Trophoblast cell (in vitro differentiated cells and primary cell): Measurements from ENCODE around the gene SMPX.

Experiments used
- DNase-seq, 2 donors: peaks; one replicate each; pipeline ENCODE4 v3.0.0-alpha.2; 2016
- H2AFZ ChIP-seq: 2 replicates; pipeline ENCODE4 v1.6.1; 2013; ENCODE audit warnings: low read length, moderate library complexity, mild to moderate bottlenecking; ENCODE audit not compliant: insufficient read depth, poor library complexity
- H2AK5ac ChIP-seq: 2 replicates; pipeline ENCODE4 v1.6.1; 2013; ENCODE audit warnings: mild to moderate bottlenecking, low read length
- H2BK120ac ChIP-seq: 2 replicates; pipeline ENCODE4 v1.6.1; 2013; ENCODE audit warnings: low read length, mild to moderate bottlenecking, moderate library complexity; ENCODE audit not compliant: insufficient read depth, poor library complexity
- H2BK12ac ChIP-seq: 2 replicates; pipeline ENCODE4 v1.6.1; 2013; ENCODE audit warnings: mild to moderate bottlenecking, low read length, moderate library complexity
- H2BK5ac ChIP-seq: 2 replicates; pipeline ENCODE4 v1.6.1; 2013; ENCODE audit warnings: low read length, low read depth, moderate library complexity, mild to moderate bottlenecking; ENCODE audit not compliant: poor library complexity
- H3K14ac ChIP-seq: 2 replicates; pipeline ENCODE4 v1.6.1; 2013; ENCODE audit warnings: mild to moderate bottlenecking, low read length
- H3K18ac ChIP-seq: 2 replicates; pipeline ENCODE4 v1.6.1; 2013; ENCODE audit warnings: mild to moderate bottlenecking, low read length
- H3K23ac ChIP-seq: 2 replicates; pipeline ENCODE4 v1.6.1; 2013; ENCODE audit warnings: low read length
- H3K27ac ChIP-seq: 2 replicates; pipeline ENCODE4 v1.5.1; 2013; ENCODE audit warnings: low read depth, mild to moderate bottlenecking, inconsistent platforms, low read length, moderate library complexity
- H3K27me3 ChIP-seq: 2 replicates; pipeline ENCODE4 v1.6.1; 2013; ENCODE audit warnings: inconsistent platforms, mild to moderate bottlenecking, low read length, moderate library complexity; ENCODE audit not compliant: insufficient read depth
- H3K36me3 ChIP-seq, 2 experiments: 1 replicate in 1 of 2; 2 replicates in 1 of 2; pipeline ENCODE4 v1.6.1; 2013; ENCODE audit warnings: low read length in 2 of 2, mild to moderate bottlenecking in 2 of 2, moderate library complexity in 1 of 2; ENCODE audit not compliant: insufficient read depth in 2 of 2, control insufficient read depth in 1 of 2
- H3K4ac ChIP-seq: 2 replicates; pipeline ENCODE4 v1.6.1; 2013; ENCODE audit warnings: low read depth, mild to moderate bottlenecking, low read length, moderate library complexity
- H3K4me1 ChIP-seq, 2 experiments: 1 replicate in 1 of 2; 2 replicates in 1 of 2; pipeline ENCODE4 v1.6.1; 2013; ENCODE audit warnings: low read length in 2 of 2, mild to moderate bottlenecking in 2 of 2, moderate library complexity in 1 of 2; ENCODE audit not compliant: insufficient read depth in 2 of 2, control insufficient read depth in 1 of 2
- H3K4me2 ChIP-seq: 2 replicates; pipeline ENCODE4 v1.6.1; 2013; ENCODE audit warnings: inconsistent platforms, mild to moderate bottlenecking, low read length, moderate library complexity
- H3K4me3 ChIP-seq: 2 replicates; pipeline ENCODE4 v1.5.1; 2013; ENCODE audit warnings: mild to moderate bottlenecking, low read depth, low read length, inconsistent platforms
- H3K79me1 ChIP-seq: one replicate; pipeline ENCODE4 v1.6.1; 2013; ENCODE audit warnings: low read length
- H3K79me2 ChIP-seq: 2 replicates; pipeline ENCODE4 v1.6.1; 2013; ENCODE audit warnings: low read length, mild to moderate bottlenecking; ENCODE audit not compliant: control insufficient read depth, insufficient read depth, poor library complexity
- H3K9ac ChIP-seq: 2 replicates; pipeline ENCODE4 v1.6.1; 2013; ENCODE audit warnings: mild to moderate bottlenecking, low read length
- H3K9me3 ChIP-seq: 2 replicates; pipeline ENCODE4 v1.6.1; 2013; ENCODE audit warnings: low read depth, mild to moderate bottlenecking, control low read depth, inconsistent platforms, low read length; ENCODE audit not compliant: insufficient read depth
- H4K12ac ChIP-seq: 2 replicates; pipeline ENCODE4 v1.6.1; 2013; ENCODE audit warnings: low read depth, mild to moderate bottlenecking, low read length, moderate library complexity
- H4K8ac ChIP-seq: 2 replicates; pipeline ENCODE4 v1.6.1; 2013; ENCODE audit warnings: low read depth, mild to moderate bottlenecking, low read length, moderate library complexity
- H4K91ac ChIP-seq: one replicate; pipeline ENCODE4 v1.6.1; 2013; ENCODE audit warnings: low read depth, mild to moderate bottlenecking, low read length, moderate library complexity
- WGBS: extraction: QIAGEN DNeasy Blood & Tissue Kit; methylation state at CpG from one replicate; pipeline ENCODE4 v1.1.7; 2013; ENCODE audit warnings: missing lambda C conversion rate; ENCODE audit not compliant: insufficient read length, insufficient coverage; ENCODE audit errors: extremely low coverage; 5-methylcytosine and 5-hydroxymethylcytosine counted together

The SMPX gene

DNA sequence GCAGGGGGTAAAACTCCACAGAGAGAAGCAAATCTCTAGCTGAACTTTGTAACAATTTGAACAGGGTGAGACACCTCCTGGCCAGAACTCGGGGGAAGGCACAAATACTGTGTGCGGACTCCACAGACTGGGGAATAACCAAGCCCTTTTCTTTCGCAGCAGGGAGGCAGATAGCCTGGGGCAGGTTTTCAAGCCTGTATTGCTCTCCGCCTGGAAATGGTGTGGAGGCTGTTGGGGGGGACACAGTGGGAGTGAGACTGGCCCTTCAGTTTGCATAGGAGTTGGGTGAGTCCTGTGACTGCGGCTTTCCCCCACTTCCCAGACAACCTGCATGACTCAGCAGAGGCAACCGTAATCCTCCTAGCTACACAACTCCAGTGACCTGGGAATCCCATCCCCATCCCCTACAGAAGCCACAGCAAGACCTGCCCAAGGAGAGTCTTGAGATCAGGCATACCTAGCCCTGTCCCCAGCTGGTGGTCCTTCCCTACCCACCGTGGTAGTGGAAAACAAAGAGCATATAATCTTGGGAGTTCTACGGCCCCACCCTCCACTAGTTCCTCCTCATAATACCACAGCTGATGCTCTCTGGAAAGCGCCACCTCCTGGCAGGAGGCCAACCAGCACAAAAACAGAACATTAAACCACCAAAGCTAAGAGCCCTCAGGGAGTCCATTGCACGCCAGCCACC is 12.9 kb upstream of the SMPX start:
- Histone ChIP-seq H3K4me1 (peaks cover 5 to 9% of the 10 kb centered on the region in 2 experiments), H3K27me3 (no peaks in the 10 kb centered on the region), H4K91ac (peak overlapping the region; percentile 43), H3K79me1 (no peaks in the 10 kb centered on the region), H2AFZ (no peak overlapping the region), H3K4ac (no peak overlapping the region), H3K4me3 (no peak overlapping the region), H3K36me3 (no peaks in the 10 kb centered on the region), H3K4me2 (no peak overlapping the region), H2BK5ac (no peak overlapping the region), H3K79me2 (no peaks in the 10 kb centered on the region), H3K14ac (peak overlapping the region; percentile 17), H2AK5ac (no peak overlapping the region), H4K8ac (peak overlapping the region; percentile 38), H3K18ac (no peak overlapping the region), H2BK120ac (no peak overlapping the region), H3K9ac (no peak overlapping the region), H3K23ac (no peak overlapping the region), H4K12ac (peak overlapping the region; percentile 70), H2BK12ac (peak overlapping the region; percentile 40), H3K9me3 (no peaks in the 10 kb centered on the region), H3K27ac (peak overlapping the region; percentile 4)
- DNase-seq, result no peak
- WGBS, result no CpG with 5 or more reads among the region's 10 CpGs

DNA sequence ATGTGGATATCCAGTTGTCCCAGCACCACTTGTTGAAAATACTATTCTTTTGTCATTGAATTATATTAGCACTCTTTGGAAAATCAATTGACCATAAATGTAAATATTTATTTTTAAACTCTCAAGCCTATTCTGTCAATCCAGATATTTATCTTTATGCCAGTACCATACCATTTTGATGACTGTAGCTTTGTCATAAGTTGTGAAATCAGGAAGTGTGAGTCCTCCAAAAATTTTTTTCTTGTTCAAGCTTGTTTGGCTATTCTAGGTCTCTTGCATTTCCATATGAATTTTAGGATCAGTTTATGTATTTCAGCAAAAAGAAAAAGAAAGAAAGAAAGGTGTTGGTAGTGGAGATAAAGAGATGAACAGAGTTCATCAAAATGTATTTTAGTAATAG is 8.2 kb upstream of the SMPX start:
- Histone ChIP-seq H3K4me1 (peaks cover 5 to 7% of the 10 kb centered on the region in 2 experiments), H4K91ac (no peak overlapping the region), H3K27ac (no peak overlapping the region)

DNA sequence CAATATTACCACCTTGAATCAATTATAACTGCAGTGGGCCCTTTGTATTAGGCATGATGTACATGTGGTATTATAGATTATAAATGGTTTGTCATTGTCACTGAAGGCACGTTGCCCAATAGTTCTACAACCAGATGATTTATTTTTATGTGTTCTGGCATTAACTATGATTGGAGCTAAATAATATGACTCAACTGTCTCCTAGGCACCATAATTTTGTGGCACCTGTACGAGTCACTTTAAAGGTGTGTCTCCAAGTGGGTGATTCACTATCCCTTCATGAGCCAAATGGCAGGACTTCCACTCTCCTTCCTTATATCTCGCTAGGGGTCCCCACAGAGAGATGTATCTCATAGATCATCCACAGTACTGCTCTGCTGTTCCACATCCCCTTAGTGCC is 6.1 kb upstream of the SMPX start:
- Histone ChIP-seq H4K8ac (no peak overlapping the region), H2BK12ac (no peak overlapping the region), H4K12ac (no peak overlapping the region), H3K4me1 (no peaks in the 10 kb centered on the region), H3K27ac (no peak overlapping the region), H3K9ac (no peak overlapping the region), H3K79me1 (no peaks in the 10 kb centered on the region), H3K4me2 (no peak overlapping the region), H2BK5ac (no peak overlapping the region), H3K9me3 (no peaks in the 10 kb centered on the region), H3K4me3 (no peak overlapping the region), H2AK5ac (no peak overlapping the region), H3K27me3 (no peaks in the 10 kb centered on the region), H3K14ac (no peak overlapping the region), H3K79me2 (no peaks in the 10 kb centered on the region), H3K4ac (no peak overlapping the region), H2AFZ (no peak overlapping the region), H4K91ac (no peak overlapping the region), H3K18ac (no peak overlapping the region), H3K23ac (no peak overlapping the region), H2BK120ac (no peak overlapping the region), H3K36me3 (no peaks in the 10 kb centered on the region)
- WGBS, result no CpG with 5 or more reads among the region's 3 CpGs
- no peak for DNase-seq

More for the DNA sequence above, 8.2 kb upstream of the SMPX start:
- H3K4me2 ChIP-seq, result no peak overlapping the region
- H3K36me3 ChIP-seq, result no peaks in the 10 kb centered on the region
- H3K79me2 ChIP-seq, result no peaks in the 10 kb centered on the region
- no peak overlapping the region for H4K12ac ChIP-seq
- H3K27me3 ChIP-seq, result no peaks in the 10 kb centered on the region
- no peak overlapping the region for H4K8ac ChIP-seq
- no peak overlapping the region for H3K14ac ChIP-seq
- no peaks in the 10 kb centered on the region for H3K79me1 ChIP-seq
- no peak overlapping the region for H2AFZ ChIP-seq
- H2BK5ac ChIP-seq, result no peak overlapping the region
- H3K9me3 ChIP-seq, result no peaks in the 10 kb centered on the region
- H3K4me3 ChIP-seq, result no peak overlapping the region
- no peak overlapping the region for H2BK12ac ChIP-seq
- no peak overlapping the region for H3K9ac ChIP-seq
- no peak overlapping the region for H3K4ac ChIP-seq
- H2BK120ac ChIP-seq, result no peak overlapping the region
- no peak overlapping the region for H3K18ac ChIP-seq
- no peak overlapping the region for H3K23ac ChIP-seq
- DNase-seq, result peak in 1 of 2 donors; percentile 61
- no peak overlapping the region for H2AK5ac ChIP-seq

DNA sequence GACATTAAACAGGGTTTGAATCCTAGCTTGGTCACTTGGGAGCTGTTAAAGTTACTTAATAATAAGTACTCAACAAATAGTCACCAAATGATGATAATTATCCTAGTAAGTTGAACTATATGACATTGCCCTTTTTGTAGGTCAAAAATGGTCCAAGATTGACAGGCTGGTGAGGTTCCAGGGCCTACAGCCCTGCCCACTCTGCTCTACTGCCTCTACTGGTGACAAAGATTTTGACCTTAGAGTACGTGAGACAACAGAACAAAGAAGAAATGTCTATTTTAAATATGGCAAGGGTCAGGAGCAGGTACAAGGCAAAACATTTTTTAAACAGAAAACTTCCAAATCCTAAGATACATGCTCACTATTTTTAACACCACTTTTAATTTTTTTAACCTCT is 572 bp upstream of the SMPX start:
- Histone ChIP-seq H4K8ac (no peak overlapping the region), H2BK5ac (no peak overlapping the region), H2BK12ac (no peak overlapping the region), H2BK120ac (no peak overlapping the region), H3K79me1 (no peaks in the 10 kb centered on the region), H3K27me3 (no peaks in the 10 kb centered on the region), H3K4ac (no peak overlapping the region), H3K4me3 (no peak overlapping the region), H2AFZ (no peak overlapping the region), H3K23ac (no peak overlapping the region), H2AK5ac (no peak overlapping the region), H4K12ac (no peak overlapping the region), H3K27ac (no peak overlapping the region), H3K4me2 (no peak overlapping the region), H4K91ac (no peak overlapping the region), H3K36me3 (no peaks in the 10 kb centered on the region), H3K18ac (no peak overlapping the region), H3K79me2 (no peaks in the 10 kb centered on the region), H3K14ac (no peak overlapping the region), H3K4me1 (no peaks in the 10 kb centered on the region), H3K9ac (no peak overlapping the region), H3K9me3 (no peaks in the 10 kb centered on the region)
- WGBS, result no CpG with 5 or more reads among the region's 1 CpG
- DNase-seq, result no peak
